Stimulated activated naive CD8-positive, alpha-beta T cell treated with anti-CD3 and anti-CD28 coated beads, Interleukin-15, Interleukin-2, amounts not matched to agents 100 U/mL and 50 U/mL, for 24 hours (primary cell): Measurements from ENCODE around the gene KBTBD6.
"Not testable (repeated sequence)": the region's sequence is repeated elsewhere in the genome, so short reads cannot be mapped to it uniquely, and the experiment has no call there.

Source experiments
- ATAC-seq: fragments of 150-1000 bp; cut with Tn5 transposase; one replicate; pipeline ENCODE4 v1.10.0; 2021
- DNase-seq: peaks from one replicate; pipeline ENCODE4 v3.0.0; 2021

KBTBD6 gene

GRCh38 chr13:41133951-41134350 lies 1.3 kb upstream of the KBTBD6 start:
- ATAC-seq (no peak), DNase-seq (no peak)

- peak; percentile 2 for ATAC-seq
- peak; percentile 11 for DNase-seq
Measured at GRCh38 chr13:41131660-41132511, 716 bp downstream of the KBTBD6 start.

- ATAC-seq, DNase-seq: not testable (repeated sequence)
Measured at GRCh38 chr13:41131189-41131588, 1.4 kb downstream of the KBTBD6 start.

- DNase-seq (no peak), ATAC-seq (peak; percentile 49)
Measured at GRCh38 chr13:41130356-41130755, 2.2 kb downstream of the KBTBD6 start.

- DNase-seq (no peak), ATAC-seq (no peak)
Measured at GRCh38 chr13:41127701-41128100, 4.9 kb downstream of the KBTBD6 start.

GRCh38 chr13:41122838-41123237 lies 9.8 kb downstream of the KBTBD6 start:
- ATAC-seq (no peak), DNase-seq (no peak)

GRCh38 chr13:41117869-41118268 lies 14.7 kb downstream of the KBTBD6 start:
- DNase-seq, result no peak
- no peak for ATAC-seq

GRCh38 chr13:41111454-41111853 lies 21.1 kb downstream of the KBTBD6 start:
- no peak for ATAC-seq
- no peak for DNase-seq

GRCh38 chr13:41107584-41108014 lies 25.0 kb downstream of the KBTBD6 start:
- DNase-seq (no peak), ATAC-seq (no peak)

- DNase-seq (no peak), ATAC-seq (no peak)
Measured at GRCh38 chr13:41107104-41107571, 25.5 kb downstream of the KBTBD6 start.

- no peak for DNase-seq
- no peak for ATAC-seq
Measured at GRCh38 chr13:41099986-41100385, 32.6 kb downstream of the KBTBD6 start.

- DNase-seq (no peak), ATAC-seq (no peak)
Measured at GRCh38 chr13:41098761-41099160, 33.8 kb downstream of the KBTBD6 start.

- not testable (repeated sequence) for ATAC-seq, DNase-seq
Measured at GRCh38 chr13:41095681-41096080, 36.9 kb downstream of the KBTBD6 start.

GRCh38 chr13:41085961-41086585 lies 46.5 kb downstream of the KBTBD6 start:
- DNase-seq (no peak), ATAC-seq (no peak)

GRCh38 chr13:41079725-41080124 lies 52.9 kb downstream of the KBTBD6 start:
- no peak for ATAC-seq
- no peak for DNase-seq
